Neural crest cell (in vitro differentiated cells): ENCODE results near the gene DENND1A. TPM values are rescaled to one million over a fixed set of nuclear protein-coding genes. Genes with fewer than 3 reads are reported as not detected.

ENCODE experiments used
- DNase-seq: peaks from one replicate; pipeline ENCODE4 v3.0.0; 2021; ENCODE audit warnings: low read depth, mixed read lengths, low spot score
- H3K27ac Mint-ChIP-seq: one replicate; pipeline ENCODE4 v1.8.0; 2021; ENCODE audit warnings: mild to moderate bottlenecking, mixed read lengths; ENCODE audit not compliant: unreplicated experiment
- H3K27me3 Mint-ChIP-seq: 2 replicates; pipeline ENCODE4 v1.8.0; 2021; ENCODE audit warnings: low read depth, mild to moderate bottlenecking, mixed read lengths
- H3K36me3 Mint-ChIP-seq: 2 replicates; pipeline ENCODE4 v1.8.0; 2021; ENCODE audit warnings: low read depth, mild to moderate bottlenecking, mixed read lengths
- H3K4me1 Mint-ChIP-seq: 2 replicates; pipeline ENCODE4 v1.8.0; 2021; ENCODE audit warnings: mixed read lengths
- H3K4me3 Mint-ChIP-seq: one replicate; pipeline ENCODE4 v1.8.0; 2021; ENCODE audit warnings: mild to moderate bottlenecking, mixed read lengths
- H3K9me3 Mint-ChIP-seq: 2 replicates; pipeline ENCODE4 v1.8.0; 2021; ENCODE audit warnings: mixed read lengths
- total RNA-seq: library from RNA; stranded (reverse); gene quantifications from 2 replicates; pipeline ENCODE4 v1.2.1, GENCODE V29; 2021
- TF ChIP-seq, protein P1 (sequence below): fragments of 200-600 bp; sonication (generic); conservative IDR thresholded peaks from 2 replicates; pipeline ENCODE4 v1.5.0; 2021; ENCODE audit warnings: antibody characterized with exemption, mild to moderate bottlenecking

The DENND1A gene
- total RNA-seq, 1 donor from 2014 or later, result 17.8 TPM

DNA sequence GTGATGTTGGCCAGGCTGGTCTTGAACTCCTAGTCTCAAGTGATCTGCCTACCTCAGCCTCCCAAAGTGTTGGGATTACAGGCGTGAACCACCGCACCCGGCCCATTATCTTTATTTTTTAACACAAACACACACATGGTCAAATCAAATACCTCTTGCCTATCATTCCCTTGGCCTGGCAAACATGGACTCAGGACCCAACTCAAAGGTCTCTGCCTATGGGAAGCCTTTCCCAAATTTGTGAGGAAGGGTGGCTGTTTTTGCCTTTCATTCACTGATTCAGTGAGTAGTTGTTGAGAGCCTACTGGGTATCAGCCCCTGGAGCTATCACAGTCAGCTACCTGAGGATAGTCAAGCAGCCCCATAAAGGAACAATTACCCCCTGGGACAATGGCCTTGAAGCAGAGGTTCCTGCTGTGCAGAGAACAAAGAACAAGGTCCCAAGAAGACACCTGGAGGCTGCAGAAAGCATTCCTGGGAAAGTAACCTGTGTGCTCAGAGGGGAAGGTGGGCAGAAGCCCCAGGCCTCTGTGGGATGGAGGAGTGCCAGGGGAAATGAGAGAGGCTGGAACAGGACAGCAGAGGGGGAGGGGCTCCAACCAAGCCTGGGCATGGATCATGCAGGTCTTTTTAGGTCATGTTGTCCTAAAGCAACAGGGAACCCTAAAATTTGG lies 447.5 kb downstream of the DENND1A start:
- H3K9me3 Mint-ChIP-seq, result no peaks in the 10 kb centered on the region
- TF ChIP-seq, protein P1, sequence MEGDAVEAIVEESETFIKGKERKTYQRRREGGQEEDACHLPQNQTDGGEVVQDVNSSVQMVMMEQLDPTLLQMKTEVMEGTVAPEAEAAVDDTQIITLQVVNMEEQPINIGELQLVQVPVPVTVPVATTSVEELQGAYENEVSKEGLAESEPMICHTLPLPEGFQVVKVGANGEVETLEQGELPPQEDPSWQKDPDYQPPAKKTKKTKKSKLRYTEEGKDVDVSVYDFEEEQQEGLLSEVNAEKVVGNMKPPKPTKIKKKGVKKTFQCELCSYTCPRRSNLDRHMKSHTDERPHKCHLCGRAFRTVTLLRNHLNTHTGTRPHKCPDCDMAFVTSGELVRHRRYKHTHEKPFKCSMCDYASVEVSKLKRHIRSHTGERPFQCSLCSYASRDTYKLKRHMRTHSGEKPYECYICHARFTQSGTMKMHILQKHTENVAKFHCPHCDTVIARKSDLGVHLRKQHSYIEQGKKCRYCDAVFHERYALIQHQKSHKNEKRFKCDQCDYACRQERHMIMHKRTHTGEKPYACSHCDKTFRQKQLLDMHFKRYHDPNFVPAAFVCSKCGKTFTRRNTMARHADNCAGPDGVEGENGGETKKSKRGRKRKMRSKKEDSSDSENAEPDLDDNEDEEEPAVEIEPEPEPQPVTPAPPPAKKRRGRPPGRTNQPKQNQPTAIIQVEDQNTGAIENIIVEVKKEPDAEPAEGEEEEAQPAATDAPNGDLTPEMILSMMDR, result no peak
- no peak overlapping the region for H3K27ac Mint-ChIP-seq
- H3K36me3 Mint-ChIP-seq, result no peaks in the 10 kb centered on the region
- no peaks in the 10 kb centered on the region for H3K27me3 Mint-ChIP-seq
- DNase-seq, result no peak
- H3K4me3 Mint-ChIP-seq, result no peak overlapping the region
- peaks cover 8% of the 10 kb centered on the region for H3K4me1 Mint-ChIP-seq

DNA sequence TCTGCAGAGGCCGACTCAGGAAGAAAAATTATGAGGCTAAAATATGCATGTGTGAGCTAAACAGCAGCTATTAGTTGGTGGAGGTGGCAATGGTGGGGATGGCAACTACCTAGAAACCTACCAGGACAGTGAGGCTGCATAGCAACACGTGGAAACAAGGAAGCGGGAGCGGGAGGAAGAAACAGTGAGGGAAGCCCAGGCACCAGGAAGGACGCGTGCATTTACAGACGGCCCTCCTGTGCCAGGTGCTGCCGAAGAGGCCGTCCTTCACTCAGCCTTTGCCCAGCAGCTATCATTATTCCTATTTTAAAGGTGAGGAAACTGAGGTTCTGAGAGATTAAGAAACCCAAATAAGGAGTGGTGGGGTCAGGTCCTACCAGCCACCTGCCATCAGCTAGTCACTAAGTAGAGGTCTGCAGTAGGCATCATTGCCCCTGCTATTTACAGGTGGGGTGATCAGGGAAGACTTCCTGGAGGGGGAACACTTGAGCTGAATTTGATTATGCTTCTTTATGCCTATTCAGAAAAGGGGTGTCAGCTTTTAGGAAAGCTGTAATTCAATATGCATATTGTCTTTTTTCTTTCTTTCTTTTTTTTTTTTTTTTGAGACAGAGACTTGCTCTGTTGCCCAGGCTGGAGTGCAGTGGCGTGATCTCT lies 448.6 kb downstream of the DENND1A start:
- Mint-ChIP-seq H3K4me1 (peaks cover 5% of the 10 kb centered on the region), H3K9me3 (no peaks in the 10 kb centered on the region), H3K27ac (no peak overlapping the region), H3K4me3 (no peak overlapping the region), H3K27me3 (no peaks in the 10 kb centered on the region), H3K36me3 (no peaks in the 10 kb centered on the region)
- no peak for DNase-seq
- TF ChIP-seq, protein P1, result no peak

DNA sequence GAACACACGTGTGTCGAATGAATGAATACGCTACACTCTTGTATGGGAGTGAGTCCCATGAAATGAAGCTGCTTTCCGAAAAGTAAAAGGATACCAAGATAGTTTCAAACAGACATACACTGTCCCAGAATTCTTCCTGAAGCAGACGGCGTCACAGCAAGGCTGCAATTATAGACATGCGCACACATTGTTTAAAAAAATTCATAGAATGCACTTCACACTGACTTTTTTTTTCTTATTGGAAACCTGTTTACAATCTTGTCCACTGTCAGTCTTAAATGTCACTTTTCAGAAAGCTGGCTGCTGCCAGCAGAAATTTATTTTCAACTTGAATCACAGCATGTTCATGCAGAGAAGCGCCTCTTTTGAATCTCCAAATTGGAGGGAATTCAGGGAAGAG lies 449.1 kb downstream of the DENND1A start:
- no peak for DNase-seq
- Mint-ChIP-seq H3K4me1 (peaks cover 5% of the 10 kb centered on the region), H3K36me3 (no peaks in the 10 kb centered on the region), H3K27ac (no peak overlapping the region), H3K4me3 (no peak overlapping the region), H3K27me3 (no peaks in the 10 kb centered on the region), H3K9me3 (no peaks in the 10 kb centered on the region)
- TF ChIP-seq, protein P1, result no peak

DNA sequence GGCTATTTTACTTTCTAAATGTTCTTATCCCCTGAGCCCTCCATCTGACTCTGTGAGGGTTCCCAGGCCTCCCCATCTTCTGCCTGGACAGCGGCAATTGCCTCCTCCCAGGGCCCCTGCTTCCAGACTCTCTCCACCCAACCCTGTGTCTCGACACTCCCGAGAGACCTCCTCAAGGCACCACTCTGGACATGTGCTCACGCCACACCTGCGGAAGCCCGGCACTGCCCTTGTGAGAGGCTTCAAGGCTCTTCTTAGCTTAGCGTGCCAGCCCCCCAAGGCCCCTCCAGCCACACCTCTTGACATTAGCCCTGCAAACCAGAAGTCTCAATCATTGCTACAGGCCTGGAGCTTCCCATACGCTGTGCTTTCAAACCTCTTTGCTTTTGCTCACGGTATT lies 449.8 kb downstream of the DENND1A start:
- Mint-ChIP-seq H3K27me3 (no peaks in the 10 kb centered on the region), H3K36me3 (no peaks in the 10 kb centered on the region), H3K27ac (no peak overlapping the region), H3K4me1 (peaks cover 5% of the 10 kb centered on the region), H3K4me3 (no peak overlapping the region), H3K9me3 (no peaks in the 10 kb centered on the region)
- no peak for DNase-seq
- TF ChIP-seq, protein P1, result no peak

DNA sequence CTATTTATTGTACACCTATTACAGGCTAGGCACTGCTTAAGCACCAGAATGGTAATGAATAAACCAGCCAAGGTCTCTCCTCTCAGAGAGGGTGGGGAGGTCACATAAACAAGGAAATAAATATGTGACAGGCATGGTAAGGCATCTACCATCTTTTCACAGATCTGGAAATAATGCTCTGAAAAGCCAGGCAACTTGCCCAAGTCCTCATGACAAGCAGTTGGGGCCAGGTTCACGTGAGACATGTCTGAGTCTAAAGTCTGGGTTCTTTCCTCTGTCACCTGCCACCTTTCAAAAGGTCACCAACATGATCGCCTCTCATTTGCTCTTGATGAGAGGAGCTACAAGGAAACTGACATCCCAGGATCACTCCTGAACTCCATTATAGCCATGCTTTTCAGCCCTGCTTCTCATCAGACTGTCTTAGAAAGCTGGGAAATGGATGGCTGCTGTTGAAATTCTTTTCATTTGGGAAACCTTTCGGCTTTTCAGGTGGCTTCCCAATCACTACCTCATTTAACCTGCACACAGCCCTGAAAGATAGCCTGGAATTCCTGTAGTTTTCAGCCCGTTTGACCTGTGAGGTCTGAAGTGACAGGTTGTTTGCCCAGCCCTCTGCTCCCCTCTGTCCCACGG lies 450.8 kb downstream of the DENND1A start:
- Mint-ChIP-seq H3K27ac (no peak overlapping the region), H3K9me3 (no peaks in the 10 kb centered on the region), H3K36me3 (no peaks in the 10 kb centered on the region), H3K27me3 (no peaks in the 10 kb centered on the region), H3K4me3 (no peak overlapping the region), H3K4me1 (peaks cover 5% of the 10 kb centered on the region)
- no peak for DNase-seq
- TF ChIP-seq, protein P1, result no peak
